ENCODE results near the gene MID1.

The MID1 gene

GRCh38 chrX:10619425-10620046, 849 bp downstream of the MID1 start:
- TF ChIP-seq, protein P1, sequence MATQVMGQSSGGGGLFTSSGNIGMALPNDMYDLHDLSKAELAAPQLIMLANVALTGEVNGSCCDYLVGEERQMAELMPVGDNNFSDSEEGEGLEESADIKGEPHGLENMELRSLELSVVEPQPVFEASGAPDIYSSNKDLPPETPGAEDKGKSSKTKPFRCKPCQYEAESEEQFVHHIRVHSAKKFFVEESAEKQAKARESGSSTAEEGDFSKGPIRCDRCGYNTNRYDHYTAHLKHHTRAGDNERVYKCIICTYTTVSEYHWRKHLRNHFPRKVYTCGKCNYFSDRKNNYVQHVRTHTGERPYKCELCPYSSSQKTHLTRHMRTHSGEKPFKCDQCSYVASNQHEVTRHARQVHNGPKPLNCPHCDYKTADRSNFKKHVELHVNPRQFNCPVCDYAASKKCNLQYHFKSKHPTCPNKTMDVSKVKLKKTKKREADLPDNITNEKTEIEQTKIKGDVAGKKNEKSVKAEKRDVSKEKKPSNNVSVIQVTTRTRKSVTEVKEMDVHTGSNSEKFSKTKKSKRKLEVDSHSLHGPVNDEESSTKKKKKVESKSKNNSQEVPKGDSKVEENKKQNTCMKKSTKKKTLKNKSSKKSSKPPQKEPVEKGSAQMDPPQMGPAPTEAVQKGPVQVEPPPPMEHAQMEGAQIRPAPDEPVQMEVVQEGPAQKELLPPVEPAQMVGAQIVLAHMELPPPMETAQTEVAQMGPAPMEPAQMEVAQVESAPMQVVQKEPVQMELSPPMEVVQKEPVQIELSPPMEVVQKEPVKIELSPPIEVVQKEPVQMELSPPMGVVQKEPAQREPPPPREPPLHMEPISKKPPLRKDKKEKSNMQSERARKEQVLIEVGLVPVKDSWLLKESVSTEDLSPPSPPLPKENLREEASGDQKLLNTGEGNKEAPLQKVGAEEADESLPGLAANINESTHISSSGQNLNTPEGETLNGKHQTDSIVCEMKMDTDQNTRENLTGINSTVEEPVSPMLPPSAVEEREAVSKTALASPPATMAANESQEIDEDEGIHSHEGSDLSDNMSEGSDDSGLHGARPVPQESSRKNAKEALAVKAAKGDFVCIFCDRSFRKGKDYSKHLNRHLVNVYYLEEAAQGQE (IDR thresholded peaks at IDR 0.05; ENCODE audit: insufficient read depth in 1 of 2, low read depth in 2 of 2, low read length in 2 of 2) = no peak
- TF ChIP-seq POLR2AphosphoS5 (IDR thresholded peaks at IDR 0.05; ENCODE audit: low read depth, low read length) = no peak

DNA sequence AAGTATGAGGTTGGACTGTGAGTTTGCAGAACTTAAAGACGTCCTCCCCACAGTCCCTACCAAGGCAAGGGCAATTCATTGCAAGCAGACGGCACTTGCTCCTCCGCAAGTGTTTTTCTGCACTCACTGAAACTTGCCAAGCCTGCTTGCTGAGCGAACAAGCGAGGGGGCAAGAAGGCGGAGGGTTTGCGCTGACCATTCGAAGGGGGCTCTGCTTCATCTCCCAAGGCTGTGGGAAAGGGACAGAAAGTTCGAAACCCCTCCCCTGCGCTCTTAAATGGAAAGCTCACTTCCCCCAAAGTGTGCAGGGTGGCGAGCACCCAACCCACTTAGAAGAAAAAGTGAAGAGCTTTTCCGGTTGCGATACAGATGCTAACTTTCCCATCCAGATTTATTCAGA, 1.4 kb downstream of the MID1 start:
- TF ChIP-seq TAF1 (IDR thresholded peaks at IDR 0.05; ENCODE audit: borderline replicate concordance, insufficient read depth, low read length) (no peak), POLR2AphosphoS5 (IDR thresholded peaks at IDR 0.05; ENCODE audit: low read depth, low read length) (no peak), FOXP2 (optimal IDR thresholded peaks at IDR 0.05; ENCODE audit: borderline replicate concordance, extremely low read depth, extremely low read length, insufficient read depth) (no peak), SIN3A (IDR thresholded peaks at IDR 0.05; ENCODE audit: borderline replicate concordance, insufficient read depth, low read length) (no peak)
- TF ChIP-seq, protein P1 (IDR thresholded peaks at IDR 0.05; ENCODE audit: insufficient read depth in 1 of 2, low read depth in 2 of 2, low read length in 2 of 2) = no peak

- TF ChIP-seq SIN3A (IDR thresholded peaks at IDR 0.05; ENCODE audit: borderline replicate concordance, insufficient read depth, low read length) = no peak
- no peak for TF ChIP-seq TAF1 (IDR thresholded peaks at IDR 0.05; ENCODE audit: borderline replicate concordance, insufficient read depth, low read length)
- TF ChIP-seq, protein P1 (IDR thresholded peaks at IDR 0.05; ENCODE audit: insufficient read depth in 1 of 2, low read depth in 2 of 2, low read length in 2 of 2) = no peak
- no peak for TF ChIP-seq POLR2AphosphoS5 (IDR thresholded peaks at IDR 0.05; ENCODE audit: low read depth, low read length)
- TF ChIP-seq FOXP2 (optimal IDR thresholded peaks at IDR 0.05; ENCODE audit: borderline replicate concordance, extremely low read depth, extremely low read length, insufficient read depth) = no peak
These were observed 2.4 kb downstream of the MID1 start for GRCh38 chrX:10617999-10618351.

DNA sequence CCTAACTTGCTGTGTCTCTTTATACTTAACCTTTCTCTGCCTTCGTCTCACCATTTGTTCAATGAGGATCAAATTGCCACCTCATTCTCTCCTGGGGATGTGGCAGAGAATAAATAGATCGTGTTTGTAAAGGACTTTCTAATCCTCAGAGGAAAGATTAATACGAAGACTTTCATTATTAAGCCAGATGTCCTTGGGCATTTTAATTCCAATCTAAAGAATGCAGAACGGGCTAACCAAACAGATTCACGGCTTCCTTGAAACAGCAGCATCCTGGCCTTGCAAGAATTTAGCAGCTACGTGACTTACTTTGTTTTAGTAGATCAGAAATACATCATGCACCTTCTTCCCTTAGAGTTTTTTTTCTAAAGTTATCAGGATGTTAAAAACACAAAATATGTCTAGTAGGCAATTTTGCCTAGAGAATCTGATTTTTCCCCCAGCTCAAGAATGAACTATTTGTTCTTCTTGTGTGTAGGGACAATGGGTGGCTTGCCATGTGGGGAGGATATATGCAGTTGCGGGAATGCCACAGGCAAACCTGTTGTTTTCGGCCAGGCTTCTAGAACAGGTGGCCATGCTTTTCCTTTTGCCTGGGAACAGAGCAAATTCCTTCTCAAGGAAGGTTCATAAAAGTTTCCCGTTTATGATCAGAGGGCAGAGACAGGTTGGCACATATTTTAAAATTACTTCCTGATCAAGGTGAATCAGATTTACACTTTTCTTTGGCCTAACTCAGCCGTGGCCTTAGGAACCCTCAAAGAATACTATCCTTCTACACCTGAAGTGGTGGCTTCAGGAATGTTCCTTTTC, 3.0 kb downstream of the MID1 start:
- TF ChIP-seq, protein P1 (IDR thresholded peaks at IDR 0.05; ENCODE audit: insufficient read depth in 1 of 2, low read depth in 2 of 2, low read length in 2 of 2) = no peak
- TF ChIP-seq FOXP2 (optimal IDR thresholded peaks at IDR 0.05; ENCODE audit: borderline replicate concordance, extremely low read depth, extremely low read length, insufficient read depth) (no peak), POLR2AphosphoS5 (IDR thresholded peaks at IDR 0.05; ENCODE audit: low read depth, low read length) (no peak), SIN3A (IDR thresholded peaks at IDR 0.05; ENCODE audit: borderline replicate concordance, insufficient read depth, low read length) (no peak), TAF1 (IDR thresholded peaks at IDR 0.05; ENCODE audit: borderline replicate concordance, insufficient read depth, low read length) (no peak)

Data from PFSK-1 (cell line).